ENCODE data around the gene CD247.

GRCh38 chr1:167561753-167562152 lies 43.4 kb upstream of the CD247 start:
- TF ChIP-seq CTCF (IDR thresholded peaks at IDR 0.05; ENCODE audit: poor library complexity) (no peak), EZH2phosphoT487 (IDR thresholded peaks at IDR 0.05; ENCODE audit: low read depth, severe bottlenecking, unreplicated experiment) (no peak)
